HepG2 (cell line): ENCODE data around the gene PADI4. TPM values are rescaled to one million over a fixed set of nuclear protein-coding genes. Genes with fewer than 3 reads are reported as not detected.

Experiments used
- ATAC-seq: fragments of 200-7000 bp; cut with Tn5 transposase; 3 replicates; pipeline ENCODE4 v1.9.1; 2020; ENCODE audit warnings: mild to moderate bottlenecking, moderate library complexity
- BruUV-seq: library from RNA; stranded (reverse); fragments of 400-500 nt; replicated peaks from 2 replicates; lab custom pipeline; 2021; lab: Mats Ljungman, UMichigan
- CTCF ChIA-PET: fragments of 300-600 bp; formaldehyde crosslinking; extraction: SDS; loops from one replicate; lab custom pipeline; 2021; ENCODE audit warnings: low total read pairs, inconsistent platforms, low intra/inter-chr PET ratio; lab: Yijun Ruan, JAX
- POLR2A ChIA-PET: fragments of 350-600 bp; sonication (Branson Sonifier 250); formaldehyde crosslinking; loops from one replicate; lab custom pipeline; 2020; ENCODE audit warnings: antibody characterized with exemption, inconsistent platforms; lab: Yijun Ruan, JAX
- DNase-seq: peaks from one replicate; pipeline ENCODE4 v3.0.0-alpha.2; 2015; ENCODE audit warnings: low spot score
- FAIRE-seq: peaks from 3 replicates; lab custom pipeline; 2011; peaks lifted over from hg19 to GRCh38; lab: Jason Lieb, UNC
- H2AFZ ChIP-seq: one replicate; pipeline ENCODE4 v1.6.1; 2011; ENCODE audit warnings: low read length, inconsistent platforms
- H3K27ac ChIP-seq: fragments of 300-600 bp; 3 replicates; pipeline ENCODE4 v1.8.0; 2011; ENCODE audit warnings: mixed run types, mild to moderate bottlenecking, mixed read lengths, low read length, inconsistent platforms; ENCODE audit not compliant: insufficient read depth; ENCODE audit errors: extremely low read length
- H3K27me3 ChIP-seq, 2 experiments: fragments of 200-600 bp in 1 of 2; 2 replicates in 1 of 2; 3 replicates in 1 of 2; pipeline versions ENCODE4 v1.6.0 to v1.8.0; 2011; ENCODE audit warnings: low read length in 2 of 2, mild to moderate bottlenecking in 2 of 2, moderate library complexity in 2 of 2, inconsistent platforms in 1 of 2; ENCODE audit not compliant: insufficient read depth in 2 of 2, control insufficient read depth in 1 of 2
- H3K36me3 ChIP-seq, 2 experiments: fragments of 200-600 bp in 1 of 2; replicated peaks in 1 of 2; 2 replicates in 1 of 2; 3 replicates in 1 of 2; pipeline versions ENCODE4 v1.5.1 to v1.8.0; 2011; ENCODE audit warnings: low read length in 2 of 2, inconsistent platforms in 1 of 2; ENCODE audit not compliant: insufficient read depth in 2 of 2, control insufficient read depth in 1 of 2
- H3K4me1 ChIP-seq: 2 replicates; pipeline ENCODE4 v1.5.1; 2012; ENCODE audit warnings: low read length, inconsistent platforms; ENCODE audit not compliant: insufficient read depth
- H3K4me2 ChIP-seq: 2 replicates; pipeline ENCODE4 v1.6.0; 2011; ENCODE audit warnings: low read depth, low read length, inconsistent platforms
- H3K4me3 ChIP-seq, 3 experiments: fragments of 200-600 bp in 1 of 3; sonication (generic), shearing (Covaris generic) in 1 of 3; replicated peaks in 1 of 3; 2 replicates each; pipeline ENCODE4 v1.5.1; 2011 to 2016; ENCODE audit warnings: low read length in 3 of 3, inconsistent platforms in 2 of 3, low read depth in 2 of 3, mild to moderate bottlenecking in 2 of 3, control low read depth in 1 of 3, mixed read lengths in 1 of 3; ENCODE audit not compliant: insufficient read depth in 1 of 3
- H3K79me2 ChIP-seq: one replicate; pipeline ENCODE4 v1.6.1; 2011; ENCODE audit warnings: low read length, inconsistent platforms; ENCODE audit not compliant: insufficient read depth
- H3K9ac ChIP-seq: 2 replicates; pipeline ENCODE4 v1.6.0; 2011; ENCODE audit warnings: mild to moderate bottlenecking, low read depth, low read length, inconsistent platforms; ENCODE audit not compliant: insufficient read depth
- H3K9me3 ChIP-seq: 2 replicates; pipeline ENCODE4 v1.5.1; 2012; ENCODE audit warnings: mild to moderate bottlenecking, low read length
- H4K20me1 ChIP-seq: 2 replicates; pipeline ENCODE4 v1.6.0; 2011; ENCODE audit warnings: inconsistent platforms, mild to moderate bottlenecking, low read length, moderate library complexity; ENCODE audit not compliant: insufficient read depth
- AGO2 ChIP-seq: fragments of 200-400 bp; formaldehyde crosslinking; optimal IDR thresholded peaks from 2 replicates; pipeline ENCODE3; 2017; ENCODE audit warnings: mild to moderate bottlenecking, low read depth, low read length, moderate library complexity
- ARNTL ChIP-seq: sonication (generic); formaldehyde crosslinking; IDR thresholded peaks from 2 replicates; pipeline ENCODE4 v1.4.0; 2020; ENCODE audit warnings: mild to moderate bottlenecking, missing genetic modification reagents
- CREB1 ChIP-seq, 2 experiments: fragments of 450-650 bp in 1 of 2; IDR thresholded peaks; 2 replicates each; pipeline ENCODE4 v1.6.1; 2016 to 2017; ENCODE audit warnings: control low read depth in 1 of 2, mild to moderate bottlenecking in 1 of 2, missing compliant biosample characterization in 1 of 2, missing genetic modification characterization in 1 of 2
- E2F2 ChIP-seq: sonication (generic); formaldehyde crosslinking; IDR thresholded peaks from 2 replicates; pipeline ENCODE4 v1.4.0; 2020; ENCODE audit warnings: missing genetic modification reagents, borderline replicate concordance
- MLX ChIP-seq: IDR thresholded peaks from 2 replicates; pipeline ENCODE4 v1.6.1; 2016
- RARA ChIP-seq: IDR thresholded peaks from 2 replicates; pipeline ENCODE4 v1.6.1; 2016; ENCODE audit warnings: missing genetic modification reagents, missing compliant biosample characterization
- STAG1 ChIP-seq: sonication (generic); formaldehyde crosslinking; IDR thresholded peaks from 2 replicates; pipeline ENCODE4 v1.4.0; 2020; ENCODE audit warnings: missing genetic modification reagents
- U2AF1 ChIP-seq: fragments of 200-400 bp; formaldehyde crosslinking; optimal IDR thresholded peaks from 2 replicates; pipeline ENCODE3; 2017; ENCODE audit warnings: mild to moderate bottlenecking, low read depth, low read length
- ZNF329 ChIP-seq: sonication (generic); formaldehyde crosslinking; IDR thresholded peaks from 2 replicates; pipeline ENCODE4 v1.9.0; 2021; ENCODE audit warnings: low read depth, mild to moderate bottlenecking, missing genetic modification reagents
- ZNF335 ChIP-seq: sonication (generic); formaldehyde crosslinking; IDR thresholded peaks from 2 replicates; pipeline ENCODE4 v1.4.0; 2020; ENCODE audit warnings: missing genetic modification reagents
- ZNF468 ChIP-seq: sonication (generic); formaldehyde crosslinking; IDR thresholded peaks from 2 replicates; pipeline ENCODE4 v1.8.0; 2022; ENCODE audit warnings: mild to moderate bottlenecking, moderate library complexity, missing genetic modification reagents
- ZNF720 ChIP-seq: sonication (generic); formaldehyde crosslinking; IDR thresholded peaks from 2 replicates; pipeline ENCODE4 v1.4.0; 2020; ENCODE audit warnings: missing genetic modification reagents
- WGBS: methylation state at CpG from one replicate; pipeline ENCODE4 v1.1.6; 2017; ENCODE audit warnings: low lambda C conversion rate; 5-methylcytosine and 5-hydroxymethylcytosine counted together
- in situ Hi-C: cut with HindIII; loops from 2 replicates; pipeline ENCODE4 v1.10.0; 2017; ENCODE audit warnings: low pct_unique_long_range_greater_than_20kb; ENCODE audit not compliant: extremely low pct_ligation_motif_present
- intact Hi-C: fragments of 100-400 bp; cut with micrococcal nuclease; formaldehyde crosslinking; loops from one replicate; pipeline ENCODE4 v1.10.0; 2022; ENCODE audit not compliant: unreplicated experiment
- polyA plus RNA-seq, 8 experiments: library from polyadenylated mRNA; depleted of rRNA in 3 of 8; stranded (reverse) in 7 of 8; unstranded in 1 of 8; fragments of >200 nt; fragmentation: Illumina TruSeq in 4 of 8; extraction: Trizol in 4 of 8; gene quantifications; 2 replicates each; pipeline versions ENCODE4 v1.2.1 to v1.2.3, GENCODE V29; 2011 to 2016; ENCODE audit warnings: low read depth in 4 of 8, missing spikeins in 1 of 8, mixed read lengths in 1 of 8; ENCODE audit not compliant: insufficient read depth in 1 of 8
- total RNA-seq, 5 experiments: library from RNA; depleted of rRNA; stranded (reverse); fragments of >200 nt; fragmentation: Illumina TruSeq; extraction: Trizol; gene quantifications; 2 replicates each; pipeline ENCODE4 v1.2.3, GENCODE V29; 2016; ENCODE audit warnings: low read depth in 1 of 5

The PADI4 gene
- total and polyA plus RNA-seq, 2 of the 13 experiments (the other 11 are each of a cell fraction or from before 2014, with no cell fraction given) = 0.04 TPM

GRCh38 chr1:17375651-17376050, 67.7 kb downstream of the PADI4 start:
- TF ChIP-seq U2AF1 = no peak
- no peak for TF ChIP-seq E2F2 (CRISPR knock-in tag)
- no peak for TF ChIP-seq CREB1 (IDR thresholded peaks at IDR 0.05)
- TF ChIP-seq CREB1 (CRISPR knock-in tag; IDR thresholded peaks at IDR 0.05) = no peak
- TF ChIP-seq ARNTL (CRISPR knock-in tag) = no peak
- no peak for TF ChIP-seq MLX (CRISPR knock-in tag)
- no peak for TF ChIP-seq ZNF468
- no peak for TF ChIP-seq ZNF720 (CRISPR knock-in tag)
- no peak for TF ChIP-seq STAG1 (CRISPR knock-in tag)
- no peak for TF ChIP-seq ZNF329 (CRISPR knock-in tag)
- no peak for TF ChIP-seq ZNF335 (CRISPR knock-in tag)
- TF ChIP-seq AGO2 = no peak
- TF ChIP-seq RARA (CRISPR knock-in tag) = no peak
- no peaks in the 10 kb centered on the region for H3K36me3 ChIP-seq
- no TSS peak for BruUV-seq
- POLR2A ChIA-PET = no interaction called here
- CTCF ChIA-PET = no interaction called here
- no peak overlapping the region for H3K27ac ChIP-seq
- no peak for FAIRE-seq
- no peak for ATAC-seq
- 55% methylated on average over 10 of the region's 10 CpGs for WGBS
- intact Hi-C loops (no loop called here), in situ Hi-C loops (no loop called here)
- H3K9me3 ChIP-seq = no peaks in the 10 kb centered on the region
- H3K9ac ChIP-seq = no peak overlapping the region
- no peak overlapping the region for H3K4me3 ChIP-seq
- peaks cover 9 to 42% of the 10 kb centered on the region in 2 experiments; a peak in 3 of 5 replicates for H3K27me3 ChIP-seq
- no peak overlapping the region for H3K4me2 ChIP-seq
- no peak overlapping the region for H2AFZ ChIP-seq
- peaks cover 3% of the 10 kb centered on the region; the same call in 1 of the 2 replicates for H4K20me1 ChIP-seq
- DNase-seq = no peak
- no peaks in the 10 kb centered on the region for H3K79me2 ChIP-seq
- no peaks in the 10 kb centered on the region for H3K4me1 ChIP-seq
